ENCODE results near the gene CD2BP2.

DNA sequence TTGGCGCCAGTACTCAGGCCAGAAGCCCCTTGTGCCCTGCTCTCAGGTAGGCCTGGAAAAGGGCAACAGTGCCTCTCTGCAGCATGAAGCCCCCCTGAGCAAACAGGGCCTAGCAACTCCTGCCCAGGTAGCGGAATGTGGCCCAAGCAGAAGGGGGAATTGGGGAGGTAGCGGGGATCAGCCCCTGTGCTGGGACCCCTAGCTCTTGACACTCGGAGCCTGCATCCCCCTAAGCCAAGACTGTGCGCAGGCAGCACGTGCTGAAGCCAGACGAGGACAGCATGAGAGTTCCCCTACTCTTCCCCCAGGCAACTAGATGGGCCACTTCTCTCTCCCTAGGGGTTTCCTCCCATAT lies 823 bp upstream of the CD2BP2 start:
- TF ChIP-seq, protein P1, sequence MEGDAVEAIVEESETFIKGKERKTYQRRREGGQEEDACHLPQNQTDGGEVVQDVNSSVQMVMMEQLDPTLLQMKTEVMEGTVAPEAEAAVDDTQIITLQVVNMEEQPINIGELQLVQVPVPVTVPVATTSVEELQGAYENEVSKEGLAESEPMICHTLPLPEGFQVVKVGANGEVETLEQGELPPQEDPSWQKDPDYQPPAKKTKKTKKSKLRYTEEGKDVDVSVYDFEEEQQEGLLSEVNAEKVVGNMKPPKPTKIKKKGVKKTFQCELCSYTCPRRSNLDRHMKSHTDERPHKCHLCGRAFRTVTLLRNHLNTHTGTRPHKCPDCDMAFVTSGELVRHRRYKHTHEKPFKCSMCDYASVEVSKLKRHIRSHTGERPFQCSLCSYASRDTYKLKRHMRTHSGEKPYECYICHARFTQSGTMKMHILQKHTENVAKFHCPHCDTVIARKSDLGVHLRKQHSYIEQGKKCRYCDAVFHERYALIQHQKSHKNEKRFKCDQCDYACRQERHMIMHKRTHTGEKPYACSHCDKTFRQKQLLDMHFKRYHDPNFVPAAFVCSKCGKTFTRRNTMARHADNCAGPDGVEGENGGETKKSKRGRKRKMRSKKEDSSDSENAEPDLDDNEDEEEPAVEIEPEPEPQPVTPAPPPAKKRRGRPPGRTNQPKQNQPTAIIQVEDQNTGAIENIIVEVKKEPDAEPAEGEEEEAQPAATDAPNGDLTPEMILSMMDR (IDR thresholded peaks at IDR 0.05; ENCODE audit: insufficient read depth, low read depth, low read length): no peak
- TF ChIP-seq EZH2 (IDR thresholded peaks at IDR 0.05; ENCODE audit: insufficient read depth, low read length): no peak
